IMR-90 (cell line): ENCODE results near the gene ITGA6. TPM values are rescaled to one million over a fixed set of nuclear protein-coding genes. Genes with fewer than 3 reads are reported as not detected.

ENCODE experiments used
- ATAC-seq: fragments of 200-7000 bp; cut with Tn5 transposase; 2 replicates; pipeline ENCODE4 v1.9.1; 2020; ENCODE audit warnings: low read depth, mild to moderate bottlenecking, moderate library complexity
- BruUV-seq: library from RNA; stranded (reverse); fragments of 400-500 nt; replicated peaks from 2 replicates; lab custom pipeline; 2021; lab: Mats Ljungman, UMichigan
- CTCF ChIA-PET: fragments of 300-600 bp; formaldehyde crosslinking; extraction: SDS; loops from one replicate; lab custom pipeline; 2021; ENCODE audit warnings: antibody characterized with exemption; lab: Yijun Ruan, JAX
- POLR2A ChIA-PET: fragments of 300-600 bp; sonication (Branson Sonifier 250); formaldehyde crosslinking; loops from one replicate; lab custom pipeline; 2022; ENCODE audit warnings: antibody characterized with exemption; ENCODE audit not compliant: unreplicated experiment; lab: Charles Lee
- DNase-seq: peaks from one replicate; pipeline ENCODE4 v3.0.0; 2013
- H2AFZ ChIP-seq: replicated peaks from 2 replicates; pipeline ENCODE3; 2013; ENCODE audit warnings: low read length, mild to moderate bottlenecking; ENCODE audit not compliant: poor library complexity
- H2AK5ac ChIP-seq: 2 replicates; pipeline ENCODE4 v1.6.1; 2013; ENCODE audit warnings: low read depth, low read length, inconsistent platforms
- H2AK9ac ChIP-seq: replicated peaks from 2 replicates; pipeline ENCODE3; 2013; ENCODE audit warnings: mild to moderate bottlenecking, low read depth, low read length, moderate library complexity; ENCODE audit not compliant: poor library complexity
- H2BK120ac ChIP-seq: 2 replicates; pipeline ENCODE4 v1.6.1; 2013; ENCODE audit warnings: low read depth, low read length, inconsistent platforms
- H2BK15ac ChIP-seq: 3 replicates; pipeline ENCODE4 v1.6.1; 2013; ENCODE audit warnings: low read depth, low read length, inconsistent platforms
- H2BK20ac ChIP-seq: 2 replicates; pipeline ENCODE4 v1.6.1; 2013; ENCODE audit warnings: low read depth, mild to moderate bottlenecking, inconsistent platforms, low read length, moderate library complexity
- H2BK5ac ChIP-seq: 2 replicates; pipeline ENCODE4 v1.6.1; 2013; ENCODE audit warnings: mild to moderate bottlenecking, low read depth, low read length, inconsistent platforms; ENCODE audit not compliant: poor library complexity, severe bottlenecking
- H3K14ac ChIP-seq: replicated peaks from 2 replicates; pipeline ENCODE4 v1.6.1; 2013; ENCODE audit warnings: low read depth, low read length, inconsistent platforms
- H3K18ac ChIP-seq: 2 replicates; pipeline ENCODE4 v1.6.1; 2013; ENCODE audit warnings: low read depth, low read length, control low read depth
- H3K23ac ChIP-seq: 2 replicates; pipeline ENCODE4 v1.6.1; 2013; ENCODE audit warnings: low read depth, low read length, inconsistent platforms
- H3K27ac ChIP-seq: 2 replicates; pipeline ENCODE4 v1.5.1; 2013; ENCODE audit warnings: mild to moderate bottlenecking, control low read depth, low read length; ENCODE audit not compliant: insufficient read depth
- H3K27me3 ChIP-seq: 2 replicates; pipeline ENCODE4 v1.6.1; 2013; ENCODE audit warnings: low read length; ENCODE audit not compliant: control insufficient read depth, insufficient read depth
- H3K36me3 ChIP-seq: 2 replicates; pipeline ENCODE4 v1.6.1; 2013; ENCODE audit warnings: low read length, mixed read lengths; ENCODE audit not compliant: control insufficient read depth, insufficient read depth
- H3K4ac ChIP-seq: 2 replicates; pipeline ENCODE4 v1.6.1; 2013; ENCODE audit warnings: low read depth, low read length, inconsistent platforms
- H3K4me1 ChIP-seq: 2 replicates; pipeline ENCODE4 v1.6.1; 2013; ENCODE audit warnings: low read length, mixed read lengths; ENCODE audit not compliant: control insufficient read depth, insufficient read depth
- H3K4me2 ChIP-seq: 2 replicates; pipeline ENCODE4 v1.6.1; 2013; ENCODE audit warnings: low read depth, mild to moderate bottlenecking, control low read depth, low read length, moderate library complexity
- H3K4me3 ChIP-seq: 2 replicates; pipeline ENCODE4 v1.5.1; 2013; ENCODE audit warnings: low read depth, mild to moderate bottlenecking, control low read depth, low read length, moderate library complexity; ENCODE audit not compliant: insufficient read depth
- H3K56ac ChIP-seq: 2 replicates; pipeline ENCODE4 v1.6.1; 2013; ENCODE audit warnings: low read length, inconsistent platforms; ENCODE audit not compliant: insufficient read depth; ENCODE audit errors: extremely low read depth
- H3K79me1 ChIP-seq, 2 experiments: 2 replicates each; pipeline ENCODE4 v1.6.1; 2013; ENCODE audit warnings: low read length in 2 of 2, inconsistent platforms in 1 of 2, low read depth in 1 of 2
- H3K9ac ChIP-seq: 2 replicates; pipeline ENCODE4 v1.6.1; 2013; ENCODE audit warnings: low read depth, low read length, control low read depth
- H3K9me1 ChIP-seq: 2 replicates; pipeline ENCODE4 v1.6.1; 2013; ENCODE audit warnings: low read length, inconsistent platforms; ENCODE audit not compliant: insufficient read depth
- H3K9me3 ChIP-seq: 2 replicates; pipeline ENCODE4 v1.6.1; 2013; ENCODE audit warnings: low read length; ENCODE audit not compliant: control insufficient read depth, insufficient read depth
- H4K20me1 ChIP-seq: 2 replicates; pipeline ENCODE4 v1.6.1; 2013; ENCODE audit warnings: low read length, inconsistent platforms; ENCODE audit not compliant: insufficient read depth
- H4K5ac ChIP-seq: 2 replicates; pipeline ENCODE4 v1.6.1; 2013; ENCODE audit warnings: mild to moderate bottlenecking, low read depth, low read length, control low read depth
- H4K8ac ChIP-seq, 2 experiments: 2 replicates each; pipeline ENCODE4 v1.6.1; 2013; ENCODE audit warnings: low read depth in 2 of 2, low read length in 2 of 2, control low read depth in 1 of 2, inconsistent platforms in 1 of 2
- H4K91ac ChIP-seq: 2 replicates; pipeline ENCODE4 v1.6.1; 2013; ENCODE audit warnings: low read depth, low read length, inconsistent platforms; ENCODE audit not compliant: insufficient read depth
- BHLHE40 ChIP-seq: fragments of 150-350 bp; IDR thresholded peaks from 2 replicates; pipeline ENCODE4 v1.6.1; 2016; ENCODE audit warnings: mild to moderate bottlenecking, low read depth, low read length
- CEBPB ChIP-seq: IDR thresholded peaks from 2 replicates; pipeline ENCODE4 v1.6.1; 2012; ENCODE audit warnings: low read depth, low read length, improper control_type of control experiment
- FOS ChIP-seq: fragments of 150-350 bp; IDR thresholded peaks from 2 replicates; pipeline ENCODE4 v1.6.1; 2016; ENCODE audit warnings: low read depth, low read length
- MAFK ChIP-seq: IDR thresholded peaks from 2 replicates; pipeline ENCODE4 v1.6.1; 2012; ENCODE audit warnings: low read depth, low read length, improper control_type of control experiment
- MAZ ChIP-seq: IDR thresholded peaks from 2 replicates; pipeline ENCODE4 v1.6.1; 2012; ENCODE audit warnings: low read depth, mild to moderate bottlenecking, low read length, improper control_type of control experiment, moderate library complexity, borderline replicate concordance
- MXI1 ChIP-seq: IDR thresholded peaks from 2 replicates; pipeline ENCODE4 v1.6.1; 2012; ENCODE audit warnings: low read depth, mild to moderate bottlenecking, low read length, moderate library complexity, borderline replicate concordance
- NFE2L2 ChIP-seq: fragments of 150-350 bp; IDR thresholded peaks from 2 replicates; pipeline ENCODE4 v1.6.1; 2016; ENCODE audit warnings: low read depth, mild to moderate bottlenecking, low read length
- POLR2A ChIP-seq: IDR thresholded peaks from 2 replicates; pipeline ENCODE4 v1.6.1; 2012; ENCODE audit warnings: mild to moderate bottlenecking, low read depth, low read length
- RAD21 ChIP-seq: IDR thresholded peaks from 2 replicates; pipeline ENCODE4 v1.6.1; 2012; ENCODE audit warnings: low read length, improper control_type of control experiment
- RCOR1 ChIP-seq: IDR thresholded peaks from 2 replicates; pipeline ENCODE4 v1.6.1; 2012; ENCODE audit warnings: mild to moderate bottlenecking, low read length, improper control_type of control experiment; ENCODE audit not compliant: insufficient replicate concordance
- RFX5 ChIP-seq: IDR thresholded peaks from 2 replicates; pipeline ENCODE4 v1.8.0; 2012; ENCODE audit warnings: low read depth, mild to moderate bottlenecking, low read length, moderate library complexity
- SMC3 ChIP-seq: fragments of 150-350 bp; IDR thresholded peaks from 2 replicates; pipeline ENCODE4 v1.6.1; 2016; ENCODE audit warnings: low read depth, mild to moderate bottlenecking, antibody characterized with exemption, low read length, moderate library complexity
- WGBS, 2 experiments: methylation state at CpG; one replicate each; pipeline versions ENCODE4 v1.1.5 to v1.1.7; 2013; ENCODE audit warnings: missing lambda C conversion rate in 2 of 2; ENCODE audit not compliant: insufficient read length in 1 of 2; ENCODE audit errors: extremely low coverage in 2 of 2; 5-methylcytosine and 5-hydroxymethylcytosine counted together
- dilution Hi-C: fragments of 300-500 bp; cut with HindIII; formaldehyde crosslinking; loops from one replicate; pipeline ENCODE4 v1.14.3; 2018; ENCODE audit warnings: low sequenced_read_pairs; ENCODE audit not compliant: unreplicated experiment
- in situ Hi-C: fragments of 300-500 bp; cut with MboI; formaldehyde crosslinking; loops from 3 replicates; pipeline ENCODE4 v1.14.3; 2019; ENCODE audit warnings: low sequenced_read_pairs, inconsistent platforms, mixed read lengths
- intact Hi-C: fragments of 100-400 bp; cut with micrococcal nuclease; formaldehyde crosslinking; loops from 2 replicates; pipeline ENCODE4 v1.10.0; 2022
- polyA plus RNA-seq, 3 experiments: library from polyadenylated mRNA; depleted of rRNA; stranded (reverse); fragments of >200 nt; gene quantifications; 2 replicates each; pipeline ENCODE4 v1.2.3, GENCODE V29; 2012; ENCODE audit warnings: low replicate concordance in 1 of 3
- total RNA-seq: library from RNA; depleted of rRNA; stranded (reverse); fragments of >200 nt; gene quantifications from 2 replicates; pipeline ENCODE4 v1.2.3, GENCODE V29; 2012
- TF ChIP-seq, protein P1 (sequence below): fragments of 150-350 bp; IDR thresholded peaks from 2 replicates; pipeline ENCODE4 v1.6.1; 2016; ENCODE audit warnings: low read depth, mild to moderate bottlenecking, low read length, moderate library complexity, borderline replicate concordance
- TF ChIP-seq, protein P2 (sequence below): fragments of 150-350 bp; IDR thresholded peaks from 2 replicates; pipeline ENCODE4 v1.6.1; 2017; ENCODE audit warnings: mild to moderate bottlenecking, antibody characterized with exemption, low read length, low read depth
- TF ChIP-seq, protein P3 (sequence below): conservative IDR thresholded peaks from 2 replicates; pipeline ENCODE4 v1.5.1; 2012; ENCODE audit warnings: mild to moderate bottlenecking, low read depth, low read length, improper control_type of control experiment

Gene ITGA6
- total and polyA plus RNA-seq, 2 of the 4 experiments (the other 2 are of a cell fraction), result 12.5 to 43.9 TPM

DNA sequence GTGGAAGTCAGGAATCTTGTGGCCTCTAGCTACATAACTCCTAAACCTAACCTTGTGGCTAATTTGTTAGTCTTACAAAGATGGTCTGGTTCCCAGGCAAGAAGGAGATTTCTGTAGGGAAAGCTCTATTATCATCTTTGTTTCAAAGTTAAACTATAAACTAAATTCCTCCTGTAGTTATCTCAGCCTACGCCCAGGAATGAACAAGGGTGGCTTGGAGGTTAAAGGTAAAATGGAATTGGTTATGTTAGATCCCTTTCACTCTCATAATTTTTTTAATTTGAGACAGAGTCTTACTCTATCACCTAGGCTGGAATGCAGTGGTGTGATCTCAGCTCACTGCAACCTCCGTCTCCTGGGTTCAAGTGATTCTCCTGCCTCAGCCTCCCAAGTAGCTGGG, 103.9 kb downstream of the ITGA6 start:
- H3K23ac ChIP-seq, result no peak overlapping the region
- CTCF ChIA-PET, result interaction anchor here (0.6 kb wide), 1 partner anchor 494 kb away, joined by 5 read pairs; no protein-coding TSS in a partner anchor
- H3K36me3 ChIP-seq, result no peaks in the 10 kb centered on the region
- H3K9me3 ChIP-seq, result peaks cover 9% of the 10 kb centered on the region
- no peak overlapping the region for H4K5ac ChIP-seq
- no peak for TF ChIP-seq MXI1
- TF ChIP-seq RFX5, result no peak
- TF ChIP-seq, protein P1, sequence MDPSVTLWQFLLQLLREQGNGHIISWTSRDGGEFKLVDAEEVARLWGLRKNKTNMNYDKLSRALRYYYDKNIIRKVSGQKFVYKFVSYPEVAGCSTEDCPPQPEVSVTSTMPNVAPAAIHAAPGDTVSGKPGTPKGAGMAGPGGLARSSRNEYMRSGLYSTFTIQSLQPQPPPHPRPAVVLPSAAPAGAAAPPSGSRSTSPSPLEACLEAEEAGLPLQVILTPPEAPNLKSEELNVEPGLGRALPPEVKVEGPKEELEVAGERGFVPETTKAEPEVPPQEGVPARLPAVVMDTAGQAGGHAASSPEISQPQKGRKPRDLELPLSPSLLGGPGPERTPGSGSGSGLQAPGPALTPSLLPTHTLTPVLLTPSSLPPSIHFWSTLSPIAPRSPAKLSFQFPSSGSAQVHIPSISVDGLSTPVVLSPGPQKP, result no peak
- TF ChIP-seq, protein P2, sequence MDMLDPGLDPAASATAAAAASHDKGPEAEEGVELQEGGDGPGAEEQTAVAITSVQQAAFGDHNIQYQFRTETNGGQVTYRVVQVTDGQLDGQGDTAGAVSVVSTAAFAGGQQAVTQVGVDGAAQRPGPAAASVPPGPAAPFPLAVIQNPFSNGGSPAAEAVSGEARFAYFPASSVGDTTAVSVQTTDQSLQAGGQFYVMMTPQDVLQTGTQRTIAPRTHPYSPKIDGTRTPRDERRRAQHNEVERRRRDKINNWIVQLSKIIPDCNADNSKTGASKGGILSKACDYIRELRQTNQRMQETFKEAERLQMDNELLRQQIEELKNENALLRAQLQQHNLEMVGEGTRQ, result no peak
- no peak for TF ChIP-seq FOS
- no peak for TF ChIP-seq SMC3
- no peak for TF ChIP-seq MAFK
- TF ChIP-seq BHLHE40, result no peak
- TF ChIP-seq MAZ, result no peak
- no peak for TF ChIP-seq RCOR1
- TF ChIP-seq POLR2A, result no peak
- TF ChIP-seq, protein P3, sequence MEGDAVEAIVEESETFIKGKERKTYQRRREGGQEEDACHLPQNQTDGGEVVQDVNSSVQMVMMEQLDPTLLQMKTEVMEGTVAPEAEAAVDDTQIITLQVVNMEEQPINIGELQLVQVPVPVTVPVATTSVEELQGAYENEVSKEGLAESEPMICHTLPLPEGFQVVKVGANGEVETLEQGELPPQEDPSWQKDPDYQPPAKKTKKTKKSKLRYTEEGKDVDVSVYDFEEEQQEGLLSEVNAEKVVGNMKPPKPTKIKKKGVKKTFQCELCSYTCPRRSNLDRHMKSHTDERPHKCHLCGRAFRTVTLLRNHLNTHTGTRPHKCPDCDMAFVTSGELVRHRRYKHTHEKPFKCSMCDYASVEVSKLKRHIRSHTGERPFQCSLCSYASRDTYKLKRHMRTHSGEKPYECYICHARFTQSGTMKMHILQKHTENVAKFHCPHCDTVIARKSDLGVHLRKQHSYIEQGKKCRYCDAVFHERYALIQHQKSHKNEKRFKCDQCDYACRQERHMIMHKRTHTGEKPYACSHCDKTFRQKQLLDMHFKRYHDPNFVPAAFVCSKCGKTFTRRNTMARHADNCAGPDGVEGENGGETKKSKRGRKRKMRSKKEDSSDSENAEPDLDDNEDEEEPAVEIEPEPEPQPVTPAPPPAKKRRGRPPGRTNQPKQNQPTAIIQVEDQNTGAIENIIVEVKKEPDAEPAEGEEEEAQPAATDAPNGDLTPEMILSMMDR, result no peak
- no peak for TF ChIP-seq CEBPB
- TF ChIP-seq NFE2L2, result no peak
- no peak for TF ChIP-seq RAD21
- no peak overlapping the region for H3K18ac ChIP-seq
- ATAC-seq (no peak), DNase-seq (no peak)
- no peaks in the 10 kb centered on the region for H4K20me1 ChIP-seq
- dilution Hi-C loops (no loop called here), in situ Hi-C loops (no loop called here), intact Hi-C loops (no loop called here)
- H3K9me1 ChIP-seq, result no peaks in the 10 kb centered on the region
- H3K4me3 ChIP-seq, result no peak overlapping the region
- peaks cover 0 to 3% of the 10 kb centered on the region in 2 experiments; a peak in 1 of 4 replicates for H3K79me1 ChIP-seq
- H3K4me2 ChIP-seq, result no peak overlapping the region
- no peak overlapping the region for H4K8ac ChIP-seq
- H3K4ac ChIP-seq, result no peak overlapping the region
- WGBS, 2 experiments, result no CpG with 5 or more reads among the region's 2 CpGs
- no peak overlapping the region for H2AK5ac ChIP-seq
- no peak overlapping the region for H3K56ac ChIP-seq
- no peaks in the 10 kb centered on the region for H3K4me1 ChIP-seq
- no peak overlapping the region for H2BK120ac ChIP-seq
- H2BK15ac ChIP-seq, result no peak overlapping the region
- no peak overlapping the region for H4K91ac ChIP-seq
- H2AK9ac ChIP-seq, result no peak overlapping the region
- H3K27ac ChIP-seq, result no peak overlapping the region
- H2BK20ac ChIP-seq, result no peak overlapping the region
- no peak overlapping the region for H2BK5ac ChIP-seq
- H3K27me3 ChIP-seq, result no peaks in the 10 kb centered on the region
- H2AFZ ChIP-seq, result no peak overlapping the region
- BruUV-seq, result no TSS peak
- no peak overlapping the region for H3K14ac ChIP-seq
- H3K9ac ChIP-seq, result no peak overlapping the region
- POLR2A ChIA-PET, result no interaction called here
